ENCODE data around the gene CCT8.

The CCT8 gene

DNA sequence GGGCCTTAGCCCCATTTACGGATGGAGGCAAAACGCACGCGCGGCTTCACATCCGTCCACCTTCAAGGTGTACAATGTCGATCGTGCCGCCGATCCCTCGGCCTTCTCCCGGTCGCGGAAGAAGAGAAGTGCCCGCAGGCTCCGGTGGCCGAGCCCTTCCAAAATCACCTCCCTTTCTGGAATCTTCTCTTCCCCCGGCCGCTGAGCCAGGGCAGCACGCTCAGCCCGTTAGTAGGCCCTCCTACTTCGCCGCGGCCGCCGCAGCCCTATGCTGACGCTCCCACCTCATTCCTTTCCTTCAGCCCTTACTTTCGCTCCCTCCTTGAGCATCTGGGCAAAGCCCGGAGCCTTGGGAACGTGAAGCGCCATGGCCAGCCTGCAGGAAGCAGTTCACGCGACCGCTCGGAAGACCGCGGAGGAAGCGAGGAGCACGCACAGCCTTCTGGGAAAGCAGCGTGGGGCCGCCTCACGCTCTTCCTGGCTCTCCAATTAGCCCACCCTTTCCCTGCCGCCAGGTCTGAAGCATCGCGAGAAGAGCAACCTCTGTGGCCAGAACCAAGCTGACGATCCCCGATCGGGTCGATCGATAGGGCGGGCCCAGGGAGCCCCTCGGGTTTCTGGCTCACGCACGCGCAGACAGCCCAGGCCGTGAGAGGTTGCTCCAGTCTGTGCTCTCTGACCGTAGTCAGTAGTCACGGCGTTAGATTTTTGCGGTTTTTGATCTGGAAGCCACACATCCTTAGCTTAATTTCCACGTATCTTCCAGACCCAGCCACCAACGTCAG is at the start of gene CCT8:
CCT8 (minus strand) TSS at position 427 of the 785 bp plus-strand sequence; CDS start at position 369, 58 bp downstream.
- TF ChIP-seq GATA3 (IDR thresholded peaks at IDR 0.05; ENCODE audit: low read depth, low read length) (no peak), GATA2 (IDR thresholded peaks at IDR 0.05; ENCODE audit: low read depth, low read length) (no peak)

DNA sequence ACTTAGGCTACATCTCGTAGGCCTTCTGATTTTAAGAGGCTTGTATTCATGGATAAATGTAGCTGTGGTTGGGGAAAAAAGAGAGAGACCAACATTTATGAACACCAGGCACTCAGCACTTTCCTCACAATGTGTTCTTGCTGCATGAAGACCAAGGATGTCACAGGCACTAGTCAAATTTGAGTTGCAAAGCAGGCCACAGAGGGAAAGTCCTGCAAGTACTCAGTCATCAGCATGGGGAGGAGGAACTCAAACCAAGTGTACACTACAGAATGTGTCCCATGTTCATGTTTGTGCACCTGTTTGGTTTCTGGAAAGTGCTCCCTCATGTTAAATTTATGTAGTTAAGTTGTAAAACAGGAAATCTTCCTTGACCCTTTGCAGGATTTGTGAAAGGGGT is 48.3 kb upstream of the CCT8 start:
- TF ChIP-seq GATA3 (IDR thresholded peaks at IDR 0.05; ENCODE audit: low read depth, low read length): no peak
- TF ChIP-seq GATA2 (IDR thresholded peaks at IDR 0.05; ENCODE audit: low read depth, low read length): no peak

GRCh38 chr21:29117372-29117955 is 44.0 kb upstream of the CCT8 start:
- TF ChIP-seq GATA3 (IDR thresholded peaks at IDR 0.05; ENCODE audit: low read depth, low read length) (no peak), GATA2 (IDR thresholded peaks at IDR 0.05; ENCODE audit: low read depth, low read length) (no peak)

GRCh38 chr21:29115899-29116298 is 42.5 kb upstream of the CCT8 start:
- TF ChIP-seq GATA2 (IDR thresholded peaks at IDR 0.05; ENCODE audit: low read depth, low read length) (no peak), GATA3 (IDR thresholded peaks at IDR 0.05; ENCODE audit: low read depth, low read length) (no peak)

GRCh38 chr21:29114765-29115500 is 41.5 kb upstream of the CCT8 start:
- TF ChIP-seq GATA2 (IDR thresholded peaks at IDR 0.05; ENCODE audit: low read depth, low read length) (no peak), GATA3 (IDR thresholded peaks at IDR 0.05; ENCODE audit: low read depth, low read length) (no peak)

- TF ChIP-seq GATA3 (IDR thresholded peaks at IDR 0.05; ENCODE audit: low read depth, low read length): no peak
- TF ChIP-seq GATA2 (IDR thresholded peaks at IDR 0.05; ENCODE audit: low read depth, low read length): no peak
These were observed 31.8 kb upstream of the CCT8 start for GRCh38 chr21:29105218-29105617.

GRCh38 chr21:29104239-29104708 is 30.8 kb upstream of the CCT8 start:
- no peak for TF ChIP-seq GATA3 (IDR thresholded peaks at IDR 0.05; ENCODE audit: low read depth, low read length)
- TF ChIP-seq GATA2 (IDR thresholded peaks at IDR 0.05; ENCODE audit: low read depth, low read length): no peak

GRCh38 chr21:29102791-29103257 is 29.4 kb upstream of the CCT8 start:
- TF ChIP-seq GATA3 (IDR thresholded peaks at IDR 0.05; ENCODE audit: low read depth, low read length): no peak
- no peak for TF ChIP-seq GATA2 (IDR thresholded peaks at IDR 0.05; ENCODE audit: low read depth, low read length)

- TF ChIP-seq GATA3 (IDR thresholded peaks at IDR 0.05; ENCODE audit: low read depth, low read length) (no peak), GATA2 (IDR thresholded peaks at IDR 0.05; ENCODE audit: low read depth, low read length) (no peak)
These were observed 24.7 kb upstream of the CCT8 start for GRCh38 chr21:29098156-29098555.

DNA sequence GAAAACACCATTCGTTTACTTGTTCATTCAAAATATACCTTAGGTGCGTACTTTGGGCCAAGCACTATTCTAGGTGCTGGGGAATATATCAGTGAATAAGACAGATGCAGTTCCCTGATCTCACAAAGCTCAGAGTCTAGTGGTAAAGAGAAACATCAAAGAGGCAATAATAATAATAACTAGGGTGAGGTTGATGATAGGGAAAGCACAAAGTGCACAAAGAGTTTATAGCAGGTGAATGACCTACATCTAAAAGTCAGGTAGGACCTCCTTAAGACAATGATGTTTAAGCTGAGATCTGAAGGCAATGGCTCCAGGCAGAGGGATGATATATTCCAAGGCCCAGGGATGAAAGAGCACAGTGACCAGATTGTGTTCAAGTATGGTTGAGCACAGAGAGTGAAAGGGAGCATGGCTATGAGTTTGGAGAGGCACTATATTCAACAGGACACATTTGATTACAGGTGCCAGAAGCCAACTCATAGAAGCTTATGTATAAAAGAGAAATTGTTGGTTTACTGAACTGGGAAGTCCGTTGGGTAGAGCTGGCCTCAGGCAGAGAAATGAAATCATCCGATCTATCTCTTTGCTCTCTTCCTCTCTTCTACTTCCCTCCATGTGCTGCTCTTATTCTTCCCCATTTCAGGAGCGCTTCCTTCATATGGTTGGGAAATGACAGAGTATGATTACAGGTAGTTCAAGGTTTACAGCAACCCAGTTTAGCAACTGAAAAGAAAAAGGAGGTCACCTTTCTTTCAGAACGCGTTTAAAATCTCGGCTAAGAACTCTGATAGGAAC is 23.0 kb upstream of the CCT8 start:
- no peak for TF ChIP-seq GATA3 (IDR thresholded peaks at IDR 0.05; ENCODE audit: low read depth, low read length)
- no peak for TF ChIP-seq GATA2 (IDR thresholded peaks at IDR 0.05; ENCODE audit: low read depth, low read length)

GRCh38 chr21:29092102-29092959 is 18.9 kb upstream of the CCT8 start:
- TF ChIP-seq GATA3 (IDR thresholded peaks at IDR 0.05; ENCODE audit: low read depth, low read length): no peak
- no peak for TF ChIP-seq GATA2 (IDR thresholded peaks at IDR 0.05; ENCODE audit: low read depth, low read length)

DNA sequence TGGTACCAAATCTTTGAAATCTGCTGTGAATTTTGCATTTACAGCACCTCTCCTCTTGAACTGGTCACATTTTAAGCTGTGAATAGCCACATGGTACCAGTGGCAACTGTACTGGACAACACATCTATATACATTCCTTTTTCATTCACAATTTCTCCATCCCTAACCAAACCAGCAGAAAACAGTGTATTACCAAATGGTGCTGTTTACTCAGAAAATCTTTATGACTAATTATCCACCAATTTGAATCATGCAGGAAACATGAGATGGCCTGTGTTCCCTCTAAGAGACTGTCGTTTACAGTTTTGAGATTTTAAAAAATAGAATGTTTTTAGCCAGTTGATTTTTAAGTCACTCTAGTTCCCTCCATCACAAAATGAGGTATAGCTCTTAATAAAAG is 17.6 kb upstream of the CCT8 start:
- TF ChIP-seq GATA2 (IDR thresholded peaks at IDR 0.05; ENCODE audit: low read depth, low read length) (no peak), GATA3 (IDR thresholded peaks at IDR 0.05; ENCODE audit: low read depth, low read length) (no peak)

All from SH-SY5Y (cell line).